Progenitor cell of endocrine pancreas (in vitro differentiated cells): ENCODE measurements around the gene SMIM20. TPM values are rescaled to one million over a fixed set of nuclear protein-coding genes. Genes with fewer than 3 reads are reported as not detected.

Experiments
- DNase-seq: peaks from one replicate; pipeline ENCODE4 v3.0.0; 2021; ENCODE audit warnings: low spot score; ENCODE audit not compliant: unreplicated experiment
- H3K27ac Mint-ChIP-seq: 2 replicates; pipeline ENCODE4 v1.8.0; 2021; ENCODE audit warnings: mild to moderate bottlenecking, moderate library complexity, mixed read lengths
- H3K27me3 Mint-ChIP-seq: 2 replicates; pipeline ENCODE4 v1.8.0; 2021; ENCODE audit warnings: mixed read lengths
- H3K36me3 Mint-ChIP-seq: 2 replicates; pipeline ENCODE4 v1.8.0; 2022; ENCODE audit warnings: mixed read lengths; ENCODE audit not compliant: insufficient read depth
- H3K4me1 Mint-ChIP-seq: 2 replicates; pipeline ENCODE4 v1.8.0; 2021; ENCODE audit warnings: low read depth, mixed read lengths
- H3K4me3 Mint-ChIP-seq: 2 replicates; pipeline ENCODE4 v1.8.0; 2021; ENCODE audit warnings: low read depth, mild to moderate bottlenecking, moderate library complexity, mixed read lengths
- H3K9me3 Mint-ChIP-seq: 2 replicates; pipeline ENCODE4 v1.8.0; 2021; ENCODE audit warnings: low read depth, mixed read lengths
- CTCF ChIP-seq: fragments of 200-600 bp; sonication (generic); IDR thresholded peaks from one replicate; pipeline ENCODE4 v1.5.0; 2021; ENCODE audit warnings: antibody characterized with exemption, mild to moderate bottlenecking; ENCODE audit not compliant: unreplicated experiment
- total RNA-seq: library from RNA; stranded (reverse); gene quantifications from 2 replicates; pipeline ENCODE4 v1.2.1, GENCODE V29; 2021

SMIM20 gene
- total RNA-seq, 1 donor from 2014 or later, result 41.2 TPM

- Mint-ChIP-seq H3K27me3 (no peaks in the 10 kb centered on the region), H3K27ac (peak overlapping the region; percentile 54), H3K4me3 (peak overlapping the region; percentile 12), H3K36me3 (no peaks in the 10 kb centered on the region), H3K9me3 (no peaks in the 10 kb centered on the region), H3K4me1 (peaks cover 34% of the 10 kb centered on the region)
- no peak for TF ChIP-seq CTCF
- no peak for DNase-seq
These were observed 36.7 kb downstream of the SMIM20 start for GRCh38 chr4:25950461-25951389.

- TF ChIP-seq CTCF, result no peak
- DNase-seq, result no peak
- H3K4me3 Mint-ChIP-seq, result no peak overlapping the region
- no peaks in the 10 kb centered on the region for H3K9me3 Mint-ChIP-seq
- no peaks in the 10 kb centered on the region for H3K27me3 Mint-ChIP-seq
- peaks cover 34% of the 10 kb centered on the region for H3K4me1 Mint-ChIP-seq
- no peaks in the 10 kb centered on the region for H3K36me3 Mint-ChIP-seq
- peak overlapping the region; percentile 54 for H3K27ac Mint-ChIP-seq
These were observed 37.5 kb downstream of the SMIM20 start for GRCh38 chr4:25951390-25951952.

GRCh38 chr4:25953740-25954139 is 39.7 kb downstream of the SMIM20 start:
- Mint-ChIP-seq H3K9me3 (no peaks in the 10 kb centered on the region), H3K27ac (peak overlapping the region; percentile 33), H3K4me1 (peaks cover 32% of the 10 kb centered on the region), H3K27me3 (no peaks in the 10 kb centered on the region), H3K4me3 (no peak overlapping the region), H3K36me3 (no peaks in the 10 kb centered on the region)
- no peak for DNase-seq
- no peak for TF ChIP-seq CTCF

- TF ChIP-seq CTCF, result no peak
- Mint-ChIP-seq H3K36me3 (no peaks in the 10 kb centered on the region), H3K27ac (no peak overlapping the region), H3K4me1 (peaks cover 25% of the 10 kb centered on the region), H3K27me3 (no peaks in the 10 kb centered on the region), H3K4me3 (no peak overlapping the region), H3K9me3 (no peaks in the 10 kb centered on the region)
- DNase-seq, result no peak
These were observed 40.4 kb downstream of the SMIM20 start for GRCh38 chr4:25954293-25954904.

- Mint-ChIP-seq H3K27me3 (no peaks in the 10 kb centered on the region), H3K9me3 (no peaks in the 10 kb centered on the region), H3K4me1 (peaks cover 13% of the 10 kb centered on the region), H3K36me3 (no peaks in the 10 kb centered on the region), H3K4me3 (no peak overlapping the region), H3K27ac (no peak overlapping the region)
- no peak for TF ChIP-seq CTCF
- DNase-seq, result no peak
These were observed 41.7 kb downstream of the SMIM20 start for GRCh38 chr4:25955705-25956104.
